H9 (cell line): ENCODE data around the gene TAOK1. TPM values are rescaled to one million over a fixed set of nuclear protein-coding genes. Genes with fewer than 3 reads are reported as not detected.

Source experiments
- DNase-seq: peaks from one replicate; pipeline ENCODE4 v3.0.0-alpha.2; 2017
- H2AFZ ChIP-seq: one replicate; pipeline ENCODE4 v1.6.1; 2013; ENCODE audit warnings: mild to moderate bottlenecking, low read length, control low read depth, moderate library complexity
- H2AK5ac ChIP-seq: 2 replicates; pipeline ENCODE4 v1.6.1; 2013; ENCODE audit warnings: low read length, control low read depth, mixed read lengths; ENCODE audit not compliant: insufficient read length
- H2BK120ac ChIP-seq: one replicate; pipeline ENCODE4 v1.6.1; 2013; ENCODE audit warnings: low read depth, mild to moderate bottlenecking, low read length, control low read depth, inconsistent platforms; ENCODE audit not compliant: poor library complexity, severe bottlenecking
- H2BK12ac ChIP-seq: 2 replicates; pipeline ENCODE4 v1.6.1; 2013; ENCODE audit warnings: low read length, control low read depth, mixed read lengths, low read depth; ENCODE audit not compliant: insufficient read length
- H2BK15ac ChIP-seq: 2 replicates; pipeline ENCODE4 v1.6.1; 2013; ENCODE audit warnings: low read depth, low read length, control low read depth
- H2BK20ac ChIP-seq: one replicate; pipeline ENCODE4 v1.6.1; 2013; ENCODE audit warnings: low read depth, mild to moderate bottlenecking, low read length, control low read depth, inconsistent platforms; ENCODE audit not compliant: poor library complexity, severe bottlenecking
- H2BK5ac ChIP-seq: 2 replicates; pipeline ENCODE4 v1.6.1; 2013; ENCODE audit warnings: low read length, control low read depth, mixed read lengths; ENCODE audit not compliant: insufficient read length
- H3K14ac ChIP-seq: 2 replicates; pipeline ENCODE4 v1.6.1; 2013; ENCODE audit warnings: low read length, control low read depth; ENCODE audit not compliant: insufficient read depth
- H3K18ac ChIP-seq: 2 replicates; pipeline ENCODE4 v1.6.1; 2013; ENCODE audit warnings: low read depth, mild to moderate bottlenecking, mixed read lengths, low read length, control low read depth; ENCODE audit not compliant: insufficient read length
- H3K23ac ChIP-seq: 2 replicates; pipeline ENCODE4 v1.6.1; 2013; ENCODE audit warnings: low read length, control low read depth, mixed read lengths, low read depth; ENCODE audit not compliant: insufficient read length
- H3K23me2 ChIP-seq: 2 replicates; pipeline ENCODE4 v1.6.1; 2013; ENCODE audit warnings: low read depth, mild to moderate bottlenecking, mixed read lengths, low read length, control low read depth; ENCODE audit not compliant: insufficient read length, poor library complexity, severe bottlenecking
- H3K27ac ChIP-seq: 2 replicates; pipeline ENCODE4 v1.5.1; 2013; ENCODE audit warnings: low read length, control low read depth, mixed read lengths, low read depth; ENCODE audit not compliant: insufficient read length
- H3K27me3 ChIP-seq: 2 replicates; pipeline ENCODE4 v1.6.1; 2013; ENCODE audit warnings: low read length, control low read depth, inconsistent platforms; ENCODE audit not compliant: insufficient read depth
- H3K4ac ChIP-seq: 2 replicates; pipeline ENCODE4 v1.6.1; 2013; ENCODE audit warnings: low read depth, mild to moderate bottlenecking, control low read depth, inconsistent platforms, low read length, moderate library complexity
- H3K4me1 ChIP-seq: 2 replicates; pipeline ENCODE4 v1.6.1; 2013; ENCODE audit warnings: low read length, control low read depth, inconsistent platforms; ENCODE audit not compliant: insufficient read depth
- H3K4me2 ChIP-seq: 2 replicates; pipeline ENCODE4 v1.6.1; 2013; ENCODE audit warnings: low read length, control low read depth, mixed read lengths; ENCODE audit not compliant: insufficient read length, insufficient read depth
- H3K56ac ChIP-seq: 2 replicates; pipeline ENCODE4 v1.6.1; 2013; ENCODE audit warnings: low read depth, mild to moderate bottlenecking, mixed read lengths, low read length, control low read depth; ENCODE audit not compliant: insufficient read length
- H3K79me1 ChIP-seq: 2 replicates; pipeline ENCODE4 v1.6.1; 2013; ENCODE audit warnings: low read depth, mild to moderate bottlenecking, moderate library complexity, low read length, control low read depth, inconsistent platforms; ENCODE audit not compliant: insufficient read depth, poor library complexity, severe bottlenecking
- H3K79me2 ChIP-seq: 2 replicates; pipeline ENCODE4 v1.6.1; 2013; ENCODE audit warnings: low read length, control low read depth, inconsistent platforms; ENCODE audit not compliant: insufficient read depth
- H3K9ac ChIP-seq: 2 replicates; pipeline ENCODE4 v1.6.1; 2013; ENCODE audit warnings: low read length, control low read depth, mixed read lengths; ENCODE audit not compliant: insufficient read length; ENCODE audit errors: extremely low read depth
- H3K9me3 ChIP-seq: one replicate; pipeline ENCODE4 v1.6.1; 2013; ENCODE audit warnings: low read depth, low read length, inconsistent platforms; ENCODE audit not compliant: control insufficient read depth
- H3T11ph ChIP-seq: one replicate; pipeline ENCODE4 v1.6.1; 2013; ENCODE audit warnings: mild to moderate bottlenecking, low read length, control low read depth, inconsistent platforms
- H4K20me1 ChIP-seq: one replicate; pipeline ENCODE4 v1.6.1; 2013; ENCODE audit not compliant: control insufficient read depth, insufficient read length, insufficient read depth
- H4K5ac ChIP-seq: 2 replicates; pipeline ENCODE4 v1.6.1; 2013; ENCODE audit warnings: low read depth, mild to moderate bottlenecking, mixed read lengths, low read length, control low read depth; ENCODE audit not compliant: insufficient read length
- H4K8ac ChIP-seq: replicated peaks from 2 replicates; pipeline ENCODE4 v1.6.1; 2013; ENCODE audit warnings: low read length, control low read depth, mixed read lengths, low read depth; ENCODE audit not compliant: insufficient read length
- H4K91ac ChIP-seq: 2 replicates; pipeline ENCODE4 v1.6.1; 2013; ENCODE audit warnings: low read depth, mild to moderate bottlenecking, moderate library complexity, mixed read lengths, low read length, control low read depth; ENCODE audit not compliant: insufficient read length
- H3K27ac Mint-ChIP-seq, 3 experiments: 2 replicates in 2 of 3; 3 replicates in 1 of 3; pipeline ENCODE4 v1.8.0; 2020 to 2021; ENCODE audit warnings: mixed read lengths in 3 of 3, mild to moderate bottlenecking in 1 of 3, moderate library complexity in 1 of 3
- H3K27me3 Mint-ChIP-seq: 2 replicates; pipeline ENCODE4 v1.8.0; 2021; ENCODE audit warnings: low read depth, mild to moderate bottlenecking, moderate library complexity, mixed read lengths
- H3K36me3 Mint-ChIP-seq, 3 experiments: 2 replicates in 2 of 3; 3 replicates in 1 of 3; pipeline ENCODE4 v1.8.0; 2020 to 2021; ENCODE audit warnings: low read depth in 3 of 3, mixed read lengths in 3 of 3; ENCODE audit not compliant: insufficient read depth in 1 of 3
- H3K4me1 Mint-ChIP-seq, 2 experiments: 2 replicates each; pipeline ENCODE4 v1.8.0; 2020; ENCODE audit warnings: mixed read lengths in 2 of 2
- H3K4me3 Mint-ChIP-seq, 2 experiments: 2 replicates in 1 of 2; 3 replicates in 1 of 2; pipeline ENCODE4 v1.8.0; 2020 to 2021; ENCODE audit warnings: mild to moderate bottlenecking in 2 of 2, mixed read lengths in 2 of 2, moderate library complexity in 1 of 2
- H3K9me3 Mint-ChIP-seq, 2 experiments: 2 replicates in 1 of 2; 3 replicates in 1 of 2; pipeline ENCODE4 v1.8.0; 2020; ENCODE audit warnings: mild to moderate bottlenecking in 2 of 2, mixed read lengths in 2 of 2, moderate library complexity in 1 of 2
- CTCF ChIP-seq: fragments of 200-600 bp; sonication (generic); conservative IDR thresholded peaks from 3 replicates; pipeline ENCODE4 v1.8.0; 2021; ENCODE audit warnings: antibody characterized with exemption, mild to moderate bottlenecking
- WGBS: extraction: QIAGEN DNeasy Blood & Tissue Kit; methylation state at CpG from one replicate; pipeline ENCODE4 v1.1.7; 2013; ENCODE audit warnings: missing lambda C conversion rate, low lambda C conversion rate, mixed read lengths; ENCODE audit not compliant: insufficient read length; ENCODE audit errors: extremely low coverage; 5-methylcytosine and 5-hydroxymethylcytosine counted together
- total RNA-seq: library from RNA; stranded (reverse); gene quantifications from 2 replicates; pipeline ENCODE4 v1.2.1, GENCODE V29; 2021

Gene TAOK1
- total RNA-seq, 1 experiment from 2014 or later = 93.0 TPM

GRCh38 chr17:29379084-29379991 lies 10.8 kb upstream of the TAOK1 start:
- H3K9ac ChIP-seq = no peak overlapping the region
- H2AK5ac ChIP-seq = no peak overlapping the region
- no peaks in the 10 kb centered on the region for H3K4me1 ChIP-seq
- no peak overlapping the region for H3K4me3 Mint-ChIP-seq
- DNase-seq = no peak
- H3K14ac ChIP-seq = no peak overlapping the region
- no peak overlapping the region for H4K91ac ChIP-seq
- no peak overlapping the region for H2BK12ac ChIP-seq
- H3K4me1 Mint-ChIP-seq = peaks cover 31 to 36% of the 10 kb centered on the region in 2 experiments
- no peak for TF ChIP-seq CTCF
- no peaks in the 10 kb centered on the region for H3K9me3 Mint-ChIP-seq
- no peak overlapping the region for H4K5ac ChIP-seq
- H3K27me3 Mint-ChIP-seq = no peaks in the 10 kb centered on the region
- H2BK120ac ChIP-seq = no peak overlapping the region
- H3K36me3 Mint-ChIP-seq = no peaks in the 10 kb centered on the region
- H3K27ac Mint-ChIP-seq = peak overlapping the region in 2 of 3 experiments; percentile 2 to 46; a peak in 2 of 7 replicates
- H3T11ph ChIP-seq = no peak overlapping the region
- no peaks in the 10 kb centered on the region for H3K9me3 ChIP-seq
- no peak overlapping the region for H3K23ac ChIP-seq
- no peak overlapping the region for H3K4ac ChIP-seq
- no peak overlapping the region for H3K4me2 ChIP-seq
- H3K23me2 ChIP-seq = no peaks in the 10 kb centered on the region
- no peak overlapping the region for H3K56ac ChIP-seq
- H2BK5ac ChIP-seq = no peak overlapping the region
- no peak overlapping the region for H3K27ac ChIP-seq
- no peak overlapping the region for H2BK20ac ChIP-seq
- WGBS = no CpG with 5 or more reads among the region's 12 CpGs
- no peaks in the 10 kb centered on the region for H3K27me3 ChIP-seq
- H2AFZ ChIP-seq = no peak overlapping the region
- H4K8ac ChIP-seq = no peak overlapping the region
- H4K20me1 ChIP-seq = no peaks in the 10 kb centered on the region
- no peaks in the 10 kb centered on the region for H3K79me2 ChIP-seq
- no peaks in the 10 kb centered on the region for H3K79me1 ChIP-seq
- H3K18ac ChIP-seq = no peak overlapping the region
- H2BK15ac ChIP-seq = no peak overlapping the region
